ENCODE data around the gene QKI.

QKI gene

GRCh38 chr6:163626073-163626867 is 211.8 kb downstream of the QKI start:
- DNase-seq, result no peak

- no peak for DNase-seq
Measured at GRCh38 chr6:163627274-163628062, 212.9 kb downstream of the QKI start.

Measured in NCI-H2227 treated with DMSO at 0.1 percent for 48 hours (cell line).